Activated T-cell treated with anti-CD3 and anti-CD28 coated beads, Interleukin-2, amount 50 U/mL, for 24 hours (primary cell): Measurements from ENCODE around the gene ERFL.

ENCODE experiments used
- DNase-seq: peaks from one replicate; pipeline ENCODE4 v3.0.0-alpha.2; 2020
- H3K27ac Mint-ChIP-seq: 2 replicates; pipeline ENCODE4 v1.8.0; 2020; ENCODE audit warnings: mild to moderate bottlenecking, mixed read lengths
- H3K27me3 Mint-ChIP-seq: 2 replicates; pipeline ENCODE4 v1.8.0; 2020; ENCODE audit warnings: mixed read lengths
- H3K36me3 Mint-ChIP-seq: 2 replicates; pipeline ENCODE4 v1.8.0; 2020; ENCODE audit warnings: low read depth, mixed read lengths
- H3K4me1 Mint-ChIP-seq: 2 replicates; pipeline ENCODE4 v1.8.0; 2020; ENCODE audit warnings: low read depth, mixed read lengths
- H3K4me3 Mint-ChIP-seq: 2 replicates; pipeline ENCODE4 v1.8.0; 2020; ENCODE audit warnings: mild to moderate bottlenecking, moderate library complexity, mixed read lengths
- H3K9me3 Mint-ChIP-seq: 2 replicates; pipeline ENCODE4 v1.8.0; 2020; ENCODE audit warnings: mixed read lengths

Gene ERFL

DNA sequence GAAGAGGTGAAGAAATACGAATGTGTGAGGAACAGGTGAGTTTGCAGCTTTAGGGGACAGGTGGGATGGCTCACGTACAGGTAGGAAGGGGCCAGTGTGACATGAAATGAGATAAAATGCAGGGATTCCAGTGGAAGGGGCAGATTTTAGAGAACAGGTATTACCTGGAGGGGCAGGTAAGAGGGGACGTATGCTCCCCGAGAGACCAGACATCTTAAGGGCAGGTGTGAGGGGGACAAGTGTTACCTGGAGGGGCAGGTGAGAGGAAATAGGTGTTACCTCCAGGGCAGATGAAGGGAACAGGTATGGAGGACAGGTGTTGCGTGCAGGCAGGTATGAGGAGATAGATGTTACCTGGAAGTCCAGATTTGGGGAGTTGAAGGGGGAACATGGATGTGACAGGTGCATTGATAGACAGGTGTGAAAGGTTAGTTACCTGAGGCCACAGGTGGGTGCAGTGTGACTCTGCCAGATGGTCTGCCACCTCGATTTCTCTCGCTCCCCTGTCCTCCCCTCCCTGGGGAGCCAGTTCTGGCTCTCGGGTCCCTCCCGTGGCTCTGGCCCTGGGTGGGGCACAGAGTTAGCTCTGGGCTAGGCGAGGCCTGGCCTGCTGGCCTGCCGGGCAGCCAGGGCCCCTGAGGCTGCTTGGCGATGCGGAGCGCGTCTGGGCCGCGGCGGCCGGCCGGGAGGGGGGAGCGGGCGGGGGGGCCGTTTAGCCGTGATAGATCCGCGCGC lies 2.1 kb downstream of the ERFL start:
- Mint-ChIP-seq H3K4me3 (no peak overlapping the region), H3K27ac (no peak overlapping the region), H3K4me1 (peaks cover 36% of the 10 kb centered on the region), H3K9me3 (no peaks in the 10 kb centered on the region), H3K27me3 (peaks cover 12% of the 10 kb centered on the region), H3K36me3 (no peaks in the 10 kb centered on the region)
- no peak for DNase-seq

- no peak for DNase-seq
- peaks cover 12% of the 10 kb centered on the region for H3K27me3 Mint-ChIP-seq
- no peaks in the 10 kb centered on the region for H3K36me3 Mint-ChIP-seq
- no peak overlapping the region for H3K4me3 Mint-ChIP-seq
- no peaks in the 10 kb centered on the region for H3K9me3 Mint-ChIP-seq
- H3K27ac Mint-ChIP-seq = no peak overlapping the region
- H3K4me1 Mint-ChIP-seq = peaks cover 33% of the 10 kb centered on the region
Measured at GRCh38 chr19:41925208-41926003, 2.8 kb downstream of the ERFL start.

DNA sequence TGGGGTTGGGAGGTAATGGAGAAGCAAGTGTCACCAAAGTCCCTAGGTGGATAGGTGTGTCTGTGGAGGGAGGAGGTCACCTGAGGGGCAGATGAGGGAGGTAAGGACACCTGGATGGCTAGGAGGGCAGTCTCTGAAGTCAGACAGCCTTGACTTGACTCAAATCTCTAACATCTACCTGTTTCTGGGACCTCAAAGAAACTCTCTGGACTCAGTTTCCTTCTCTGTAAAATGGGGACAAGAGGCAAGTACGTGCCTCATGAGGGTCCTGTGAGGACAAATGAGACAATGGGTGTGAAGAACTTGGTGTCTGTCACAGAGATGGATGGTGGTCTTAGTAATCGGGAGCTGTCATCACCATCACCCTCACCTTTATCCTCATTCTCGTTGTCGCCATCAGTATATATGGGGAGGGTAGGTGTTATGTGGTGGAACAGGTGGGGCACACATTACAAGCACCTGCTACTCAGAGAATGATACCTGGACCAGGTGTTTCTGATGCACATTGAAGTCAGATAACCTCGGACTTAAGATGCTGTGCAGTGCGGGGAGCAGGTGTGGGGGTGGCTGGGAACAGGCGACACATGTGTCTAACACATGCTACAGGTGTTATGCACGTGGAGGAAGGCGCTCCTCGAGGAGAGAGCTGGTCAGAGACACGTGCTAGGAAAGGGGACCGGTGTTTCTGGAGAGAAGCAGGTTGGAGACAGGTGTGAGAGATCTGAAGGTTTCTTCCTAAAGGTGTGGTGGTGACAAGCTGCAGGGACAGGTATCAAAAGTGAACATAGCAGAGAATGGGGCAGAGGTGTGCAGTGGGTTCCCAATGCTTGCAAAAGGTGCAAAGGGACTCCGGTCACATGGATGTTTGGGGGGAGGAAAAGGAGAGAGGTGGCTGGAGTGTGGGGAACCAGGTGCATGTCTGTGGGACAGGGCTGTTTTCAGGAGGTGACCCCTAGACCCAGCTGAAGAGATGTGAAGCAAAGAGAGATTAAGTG lies 3.8 kb downstream of the ERFL start:
- no peak for DNase-seq
- Mint-ChIP-seq H3K4me3 (no peak overlapping the region), H3K27ac (no peak overlapping the region), H3K9me3 (no peaks in the 10 kb centered on the region), H3K4me1 (peaks cover 24% of the 10 kb centered on the region), H3K27me3 (peaks cover 9% of the 10 kb centered on the region), H3K36me3 (no peaks in the 10 kb centered on the region)

- no peaks in the 10 kb centered on the region for H3K36me3 Mint-ChIP-seq
- no peak overlapping the region for H3K4me3 Mint-ChIP-seq
- no peaks in the 10 kb centered on the region for H3K9me3 Mint-ChIP-seq
- DNase-seq = no peak
- peak overlapping the region; percentile 31 for H3K27ac Mint-ChIP-seq
- H3K4me1 Mint-ChIP-seq = peaks cover 17% of the 10 kb centered on the region
- H3K27me3 Mint-ChIP-seq = peaks cover 9% of the 10 kb centered on the region
Measured at GRCh38 chr19:41923045-41923788, 5.0 kb downstream of the ERFL start.

DNA sequence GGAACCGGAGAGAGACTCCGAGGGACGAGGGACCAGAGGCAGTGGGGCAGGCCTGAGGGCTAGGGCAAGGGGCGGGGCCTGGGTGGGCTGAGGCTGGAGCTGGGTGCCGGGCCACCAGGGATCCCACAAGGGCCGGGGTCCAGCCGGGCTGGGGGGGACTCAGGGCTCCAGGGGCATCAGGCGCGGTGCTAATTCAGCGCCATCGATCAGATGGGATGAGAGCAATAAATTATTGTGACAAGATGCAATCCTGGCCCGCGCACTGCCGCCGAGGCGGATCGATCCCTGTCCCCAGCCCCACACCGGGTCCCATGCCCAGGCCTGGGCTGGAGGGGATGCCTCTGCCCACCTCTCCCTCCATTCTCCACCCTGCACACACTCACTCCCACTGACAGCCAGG lies 5.7 kb downstream of the ERFL start:
- Mint-ChIP-seq H3K27me3 (peaks cover 9% of the 10 kb centered on the region), H3K4me3 (no peak overlapping the region), H3K4me1 (peaks cover 15% of the 10 kb centered on the region), H3K9me3 (no peaks in the 10 kb centered on the region), H3K27ac (no peak overlapping the region), H3K36me3 (no peaks in the 10 kb centered on the region)
- no peak for DNase-seq

DNA sequence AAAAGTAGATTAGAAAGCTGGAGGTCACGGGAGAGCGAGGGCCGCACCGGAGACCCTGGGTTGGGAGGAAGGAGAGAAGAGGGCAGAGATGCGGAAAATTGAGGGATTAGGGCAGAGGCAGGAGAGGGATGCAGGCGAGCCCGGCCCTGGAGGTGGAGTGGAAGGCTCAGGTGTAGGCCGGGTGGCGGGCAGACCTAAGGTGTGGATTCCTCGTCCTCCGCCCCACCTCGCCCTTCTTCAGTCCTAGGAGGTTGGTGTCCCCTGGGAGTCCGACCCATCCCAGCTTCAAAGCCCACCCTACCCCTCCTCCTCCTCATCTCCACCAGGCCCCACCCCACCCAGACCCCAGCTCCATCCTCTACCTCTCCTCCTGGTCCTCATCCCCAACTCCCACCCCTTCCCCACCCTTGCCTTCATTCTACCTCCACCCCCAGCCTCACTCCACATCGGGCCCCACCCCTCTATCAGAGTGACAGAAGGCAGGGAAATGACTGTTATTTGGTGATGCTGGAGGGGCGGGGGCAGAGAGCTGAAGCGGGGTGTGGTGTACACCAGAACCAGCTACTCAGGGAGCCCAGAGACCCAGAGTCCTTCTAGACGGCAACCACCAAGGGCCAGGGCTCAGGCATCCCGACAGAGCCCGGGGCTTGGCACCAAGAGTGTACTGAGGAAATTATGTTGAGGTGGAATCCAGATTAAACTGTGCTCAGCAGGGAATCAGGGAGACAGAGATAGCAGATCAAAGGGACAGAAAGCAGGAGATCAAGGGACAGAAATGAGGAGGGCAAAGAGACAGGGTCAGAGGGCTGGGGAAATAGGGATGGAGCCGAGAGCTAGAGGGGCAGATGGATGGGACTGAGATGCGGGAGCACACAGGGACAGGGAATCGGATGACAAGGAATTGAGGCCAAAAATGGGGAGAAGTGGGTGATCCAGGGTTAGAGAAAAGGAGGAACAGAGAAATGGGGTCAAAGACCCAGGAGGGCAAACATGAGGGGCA lies 6.4 kb downstream of the ERFL start:
- peaks cover 15% of the 10 kb centered on the region for H3K4me1 Mint-ChIP-seq
- no peak overlapping the region for H3K27ac Mint-ChIP-seq
- no peaks in the 10 kb centered on the region for H3K36me3 Mint-ChIP-seq
- H3K9me3 Mint-ChIP-seq = no peaks in the 10 kb centered on the region
- peaks cover 9% of the 10 kb centered on the region for H3K27me3 Mint-ChIP-seq
- no peak for DNase-seq
- H3K4me3 Mint-ChIP-seq = no peak overlapping the region

DNA sequence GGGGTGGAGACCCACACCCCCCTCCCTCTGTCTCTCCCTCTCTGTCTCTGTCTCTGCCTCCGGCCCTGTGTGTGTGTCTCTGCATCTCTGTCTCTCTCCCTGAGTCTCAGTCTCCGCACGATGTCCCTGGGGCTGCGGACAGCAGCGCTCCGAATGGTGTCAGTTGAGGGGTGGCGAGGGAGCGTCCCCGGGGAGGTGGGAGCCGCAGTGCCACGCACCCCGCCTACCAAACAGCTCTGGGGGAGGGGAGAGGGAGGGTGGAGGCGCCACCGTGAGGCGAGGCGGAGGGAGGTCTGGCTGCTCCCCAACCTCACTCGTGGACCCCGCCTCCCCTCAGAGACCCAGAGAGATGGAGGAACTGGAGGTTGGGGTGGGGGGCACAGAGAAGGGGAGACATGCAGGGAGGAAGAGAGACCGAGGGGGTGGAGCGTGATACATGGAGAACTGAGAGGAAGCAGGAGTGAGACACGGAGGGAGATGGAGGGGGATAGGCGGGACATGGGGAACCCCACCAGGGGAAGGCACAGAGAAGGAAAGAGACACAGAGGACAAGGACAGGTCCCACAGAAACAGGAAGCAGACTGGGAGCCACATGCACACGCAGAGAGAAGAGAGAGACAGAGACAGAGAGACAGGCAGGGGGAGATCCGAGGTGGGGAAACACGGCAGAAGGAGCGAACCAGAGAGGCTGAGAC lies 7.2 kb downstream of the ERFL start:
- Mint-ChIP-seq H3K4me1 (peaks cover 15% of the 10 kb centered on the region), H3K36me3 (no peaks in the 10 kb centered on the region), H3K4me3 (no peak overlapping the region), H3K27me3 (peaks cover 9% of the 10 kb centered on the region), H3K9me3 (no peaks in the 10 kb centered on the region), H3K27ac (no peak overlapping the region)
- DNase-seq = no peak

DNA sequence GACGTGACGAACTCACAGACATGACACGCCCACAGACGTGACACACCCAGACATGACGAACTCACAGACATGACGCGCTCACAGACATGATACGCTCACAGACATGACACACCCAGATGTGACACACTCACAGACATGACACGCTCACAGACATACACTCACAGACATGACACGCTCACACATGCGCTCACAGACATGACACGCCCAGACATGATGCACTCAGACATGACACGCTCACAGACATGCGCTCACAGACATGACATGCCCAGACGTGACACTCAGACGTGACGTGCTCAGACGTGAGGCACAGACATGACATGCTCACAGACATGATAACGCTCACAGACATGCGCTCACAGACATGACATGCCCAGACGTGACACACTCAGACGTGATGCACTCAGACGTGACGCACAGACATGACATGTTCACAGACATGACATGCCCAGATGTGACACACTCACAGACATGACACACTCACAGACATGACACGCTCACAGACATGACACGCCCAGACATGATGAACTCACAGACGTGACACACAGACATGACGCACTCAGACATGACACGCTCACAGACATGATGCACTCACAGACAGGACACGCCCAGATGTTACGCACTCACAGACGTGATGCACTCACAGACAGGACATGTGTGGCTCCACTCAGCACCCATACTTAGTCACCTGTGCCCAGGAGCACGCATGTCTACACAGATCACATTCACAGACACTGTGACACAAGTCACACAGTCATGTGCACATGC lies 8.1 kb downstream of the ERFL start:
- peaks cover 15% of the 10 kb centered on the region for H3K4me1 Mint-ChIP-seq
- H3K27ac Mint-ChIP-seq = no peak overlapping the region
- no peak overlapping the region for H3K4me3 Mint-ChIP-seq
- DNase-seq = no peak
- H3K27me3 Mint-ChIP-seq = peaks cover 9% of the 10 kb centered on the region
- H3K36me3 Mint-ChIP-seq = no peaks in the 10 kb centered on the region
- no peaks in the 10 kb centered on the region for H3K9me3 Mint-ChIP-seq

DNA sequence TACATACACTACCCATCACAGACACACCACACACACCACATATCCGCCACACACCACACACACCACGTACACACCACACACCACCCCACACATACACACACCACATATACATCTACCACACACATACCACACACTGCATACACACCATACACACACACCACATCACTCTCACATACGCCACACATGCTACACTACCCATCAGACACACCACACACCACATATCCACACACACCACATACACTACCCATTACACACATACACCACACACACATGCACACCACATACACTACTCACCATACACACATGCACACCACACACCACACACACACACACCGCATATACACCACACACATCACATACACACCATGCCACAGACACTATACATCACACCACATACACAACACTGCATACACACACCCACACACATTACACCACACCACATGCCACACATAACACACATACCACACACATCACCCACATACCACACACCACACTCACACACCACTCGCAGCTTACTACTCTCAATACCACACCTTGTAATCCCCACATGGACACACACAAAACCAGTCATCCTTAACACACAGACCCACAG lies 9.5 kb downstream of the ERFL start:
- DNase-seq = no peak
- no peak overlapping the region for H3K27ac Mint-ChIP-seq
- no peaks in the 10 kb centered on the region for H3K9me3 Mint-ChIP-seq
- H3K27me3 Mint-ChIP-seq = peaks cover 16% of the 10 kb centered on the region
- H3K4me3 Mint-ChIP-seq = no peak overlapping the region
- peaks cover 22% of the 10 kb centered on the region for H3K4me1 Mint-ChIP-seq
- no peaks in the 10 kb centered on the region for H3K36me3 Mint-ChIP-seq

DNA sequence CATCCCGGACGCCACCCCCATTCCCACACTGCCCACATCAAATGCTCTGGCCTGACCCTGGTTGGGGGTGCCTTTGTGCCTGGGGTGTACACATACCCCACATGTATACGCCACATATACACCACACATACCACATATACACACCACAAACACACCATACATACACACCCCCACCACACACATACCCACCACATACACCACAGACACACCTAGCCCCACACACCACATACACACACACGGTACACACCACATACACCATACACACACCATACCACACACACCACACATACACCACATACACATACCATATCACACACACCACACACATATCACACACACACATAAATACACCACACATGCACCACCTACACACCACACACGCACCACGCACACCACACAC lies 10.2 kb downstream of the ERFL start:
- Mint-ChIP-seq H3K9me3 (no peaks in the 10 kb centered on the region), H3K4me3 (no peak overlapping the region), H3K27me3 (peaks cover 20% of the 10 kb centered on the region), H3K4me1 (peaks cover 22% of the 10 kb centered on the region), H3K27ac (no peak overlapping the region), H3K36me3 (no peaks in the 10 kb centered on the region)
- DNase-seq = no peak

- peaks cover 20% of the 10 kb centered on the region for H3K27me3 Mint-ChIP-seq
- no peak overlapping the region for H3K4me3 Mint-ChIP-seq
- no peaks in the 10 kb centered on the region for H3K36me3 Mint-ChIP-seq
- no peak for DNase-seq
- H3K9me3 Mint-ChIP-seq = no peaks in the 10 kb centered on the region
- H3K4me1 Mint-ChIP-seq = peaks cover 21% of the 10 kb centered on the region
- H3K27ac Mint-ChIP-seq = no peak overlapping the region
Measured at GRCh38 chr19:41917676-41918075, 10.6 kb downstream of the ERFL start.
